PC-3 (cell line): Measurements from ENCODE around the gene MUCL1. TPM values are rescaled to one million over a fixed set of nuclear protein-coding genes. Genes with fewer than 3 reads are reported as not detected.

Experiments used
- ATAC-seq: fragments of 200-7000 bp; cut with Tn5 transposase; 2 replicates; pipeline ENCODE4 v1.9.1; 2020; ENCODE audit warnings: mild to moderate bottlenecking, moderate library complexity
- BruUV-seq: library from RNA; stranded (reverse); fragments of 400-500 nt; replicated peaks from 2 replicates; lab custom pipeline; 2021; lab: Mats Ljungman, UMichigan
- CTCF ChIA-PET: fragments of 300-600 bp; sonication (Branson Sonifier 250); formaldehyde crosslinking; loops from one replicate; lab custom pipeline; 2022; ENCODE audit warnings: antibody characterized with exemption; lab: Charles Lee
- POLR2A ChIA-PET: fragments of 300-600 bp; sonication (Branson Sonifier 250); formaldehyde crosslinking; loops from one replicate; lab custom pipeline; 2022; ENCODE audit warnings: antibody characterized with exemption; ENCODE audit not compliant: unreplicated experiment; lab: Charles Lee
- DNase-seq: peaks from one replicate; pipeline ENCODE4 v3.0.0-alpha.2; 2015
- H2AFZ ChIP-seq: fragments of 300-600 bp; sonication (generic); 2 replicates; pipeline ENCODE4 v1.6.0; 2016; ENCODE audit warnings: antibody characterized with exemption, low read length
- H3F3A ChIP-seq: fragments of 300-600 bp; sonication (generic); one replicate; pipeline ENCODE4 v1.6.0; 2017; ENCODE audit warnings: antibody characterized with exemption, low read length, control low read depth, mild to moderate bottlenecking; ENCODE audit not compliant: unreplicated experiment
- H3K27ac ChIP-seq: fragments of 300-600 bp; sonication (generic); 2 replicates; pipeline ENCODE4 v1.5.1; 2016; ENCODE audit warnings: mild to moderate bottlenecking, low read length
- H3K27me3 ChIP-seq: fragments of 300-600 bp; sonication (generic); 2 replicates; pipeline ENCODE4 v1.6.1; 2016; ENCODE audit warnings: low read length, mixed read lengths
- H3K36me3 ChIP-seq: fragments of 300-600 bp; sonication (generic); 2 replicates; pipeline ENCODE4 v1.6.1; 2016; ENCODE audit warnings: low read depth, mixed run types, low read length, mixed read lengths
- H3K4me1 ChIP-seq: fragments of 300-600 bp; sonication (generic); 2 replicates; pipeline ENCODE4 v1.5.1; 2016; ENCODE audit warnings: low read length; ENCODE audit not compliant: insufficient read depth
- H3K4me2 ChIP-seq: fragments of 300-600 bp; sonication (generic); 2 replicates; pipeline ENCODE4 v1.6.0; 2016; ENCODE audit warnings: low read length
- H3K4me3 ChIP-seq: fragments of 300-600 bp; sonication (generic); 2 replicates; pipeline ENCODE4 v1.5.1; 2016; ENCODE audit warnings: mild to moderate bottlenecking, low read length, mixed read lengths
- H3K79me2 ChIP-seq: fragments of 300-600 bp; sonication (generic); 2 replicates; pipeline ENCODE4 v1.6.1; 2017; ENCODE audit warnings: low read length, mixed read lengths
- H3K9ac ChIP-seq: fragments of 300-600 bp; sonication (generic); 2 replicates; pipeline ENCODE4 v1.6.0; 2016; ENCODE audit warnings: mild to moderate bottlenecking, low read length
- H3K9me2 ChIP-seq: fragments of 300-600 bp; sonication (generic); replicated peaks from 2 replicates; pipeline ENCODE4 v1.6.1; 2016; ENCODE audit warnings: mixed run types, low read length, mixed read lengths
- H3K9me3 ChIP-seq: fragments of 300-600 bp; sonication (generic); 2 replicates; pipeline ENCODE4 v1.6.1; 2016; ENCODE audit warnings: low read length, mixed read lengths
- H4K20me1 ChIP-seq: fragments of 300-600 bp; sonication (generic); 2 replicates; pipeline ENCODE4 v1.6.1; 2016; ENCODE audit warnings: low read length, mixed read lengths
- EZH2 ChIP-seq: fragments of 300-600 bp; sonication (generic); IDR thresholded peaks from one replicate; pipeline ENCODE4 v1.6.1; 2017; ENCODE audit warnings: antibody characterized with exemption, mild to moderate bottlenecking, low read length; ENCODE audit not compliant: unreplicated experiment
- EZH2phosphoT487 ChIP-seq: fragments of 300-600 bp; sonication (generic); IDR thresholded peaks from 2 replicates; pipeline ENCODE4 v1.6.1; 2018; ENCODE audit warnings: mild to moderate bottlenecking, antibody characterized with exemption, low read length, borderline replicate concordance
- intact Hi-C: fragments of 100-400 bp; cut with micrococcal nuclease; formaldehyde crosslinking; loops from 2 replicates; pipeline ENCODE4 v1.9.0; 2023
- total RNA-seq: library from RNA; depleted of rRNA; stranded (reverse); fragments of >200 nt; gene quantifications from 2 replicates; pipeline ENCODE4 v1.2.3, GENCODE V29; 2014; rRNA removed
- TF ChIP-seq, protein P1 (sequence below): fragments of 300-600 bp; sonication (generic); conservative IDR thresholded peaks from 2 replicates; pipeline ENCODE4 v1.5.1; 2017; ENCODE audit warnings: antibody characterized with exemption, low read depth, mild to moderate bottlenecking, low read length

MUCL1 gene
- total RNA-seq, 1 experiment from 2014 or later = not detected

DNA sequence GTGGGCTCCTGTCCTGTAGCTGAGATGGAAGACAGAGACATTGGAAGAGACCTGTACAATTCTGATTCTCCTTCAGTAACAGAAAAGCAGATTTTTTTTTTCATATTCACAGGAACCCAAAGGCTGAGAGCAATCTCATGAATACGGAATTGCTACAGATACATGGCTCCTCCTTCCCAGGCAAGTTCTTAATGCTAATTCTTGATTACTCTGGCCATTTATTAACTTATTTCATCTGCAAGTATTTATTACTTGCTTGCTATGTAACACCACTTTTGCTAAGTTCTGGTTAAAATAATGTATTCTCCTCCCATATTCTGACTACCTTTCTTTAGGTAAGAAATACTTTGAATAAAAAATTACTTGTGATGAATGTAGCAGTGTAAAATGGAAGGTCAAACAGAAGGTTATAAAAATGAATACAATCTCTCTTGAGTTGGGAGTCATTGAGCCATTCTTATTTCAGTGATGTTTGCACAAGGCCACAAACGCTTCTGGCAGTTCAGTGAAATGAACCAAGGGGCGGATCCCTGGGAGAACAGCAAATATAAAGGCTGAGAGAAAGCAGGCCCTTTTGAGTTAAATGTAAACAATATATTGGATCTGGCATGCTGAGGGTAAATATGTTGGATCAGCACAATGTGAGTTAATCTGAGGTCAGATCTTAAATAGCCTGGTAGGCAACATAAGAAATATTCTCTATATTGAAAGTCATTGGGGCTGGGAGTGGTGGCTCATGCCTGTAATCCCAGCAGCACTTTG lies 37.6 kb downstream of the MUCL1 start:
- POLR2A ChIA-PET = no interaction called here
- H3K27me3 ChIP-seq = no peaks in the 10 kb centered on the region
- peaks cover 10% of the 10 kb centered on the region for H3F3A ChIP-seq
- no peaks in the 10 kb centered on the region for H4K20me1 ChIP-seq
- intact Hi-C loops = loop anchor here (1.0 to 2.0 kb wide), 3 partner anchors 13 to 43 kb away; no protein-coding TSS in a partner anchor
- peak overlapping the region; percentile 27 for H3K4me2 ChIP-seq
- H3K27ac ChIP-seq = peak overlapping the region; percentile 57
- no TSS peak for BruUV-seq
- peak; percentile 99 for ATAC-seq
- H3K4me3 ChIP-seq = no peak overlapping the region
- H3K9me2 ChIP-seq = no peaks in the 10 kb centered on the region
- no peak overlapping the region for H2AFZ ChIP-seq
- no peaks in the 10 kb centered on the region for H3K36me3 ChIP-seq
- peaks cover 21% of the 10 kb centered on the region for H3K4me1 ChIP-seq
- CTCF ChIA-PET = no interaction called here
- DNase-seq = peak; percentile 96
- no peaks in the 10 kb centered on the region for H3K79me2 ChIP-seq
- no peak for TF ChIP-seq EZH2
- TF ChIP-seq EZH2phosphoT487 = no peak
- TF ChIP-seq, protein P1, sequence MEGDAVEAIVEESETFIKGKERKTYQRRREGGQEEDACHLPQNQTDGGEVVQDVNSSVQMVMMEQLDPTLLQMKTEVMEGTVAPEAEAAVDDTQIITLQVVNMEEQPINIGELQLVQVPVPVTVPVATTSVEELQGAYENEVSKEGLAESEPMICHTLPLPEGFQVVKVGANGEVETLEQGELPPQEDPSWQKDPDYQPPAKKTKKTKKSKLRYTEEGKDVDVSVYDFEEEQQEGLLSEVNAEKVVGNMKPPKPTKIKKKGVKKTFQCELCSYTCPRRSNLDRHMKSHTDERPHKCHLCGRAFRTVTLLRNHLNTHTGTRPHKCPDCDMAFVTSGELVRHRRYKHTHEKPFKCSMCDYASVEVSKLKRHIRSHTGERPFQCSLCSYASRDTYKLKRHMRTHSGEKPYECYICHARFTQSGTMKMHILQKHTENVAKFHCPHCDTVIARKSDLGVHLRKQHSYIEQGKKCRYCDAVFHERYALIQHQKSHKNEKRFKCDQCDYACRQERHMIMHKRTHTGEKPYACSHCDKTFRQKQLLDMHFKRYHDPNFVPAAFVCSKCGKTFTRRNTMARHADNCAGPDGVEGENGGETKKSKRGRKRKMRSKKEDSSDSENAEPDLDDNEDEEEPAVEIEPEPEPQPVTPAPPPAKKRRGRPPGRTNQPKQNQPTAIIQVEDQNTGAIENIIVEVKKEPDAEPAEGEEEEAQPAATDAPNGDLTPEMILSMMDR = no peak
- H3K9ac ChIP-seq = no peak overlapping the region
- no peaks in the 10 kb centered on the region for H3K9me3 ChIP-seq

Other genes starting within 250 kb of the MUCL1 start
- not detected in 2 replicates for gene LACRT, start 219.6 kb upstream of the MUCL1 start, total RNA-seq
- not detected in 2 replicates for gene DCD, start 206.2 kb upstream of the MUCL1 start, total RNA-seq
- not detected in 2 replicates for gene TESPA1, start 130.2 kb downstream of the MUCL1 start, total RNA-seq
- gene NEUROD4, start 165.5 kb downstream of the MUCL1 start, total RNA-seq = not detected in 2 replicates